Measurements from ENCODE around the gene ASAH2.

DNA sequence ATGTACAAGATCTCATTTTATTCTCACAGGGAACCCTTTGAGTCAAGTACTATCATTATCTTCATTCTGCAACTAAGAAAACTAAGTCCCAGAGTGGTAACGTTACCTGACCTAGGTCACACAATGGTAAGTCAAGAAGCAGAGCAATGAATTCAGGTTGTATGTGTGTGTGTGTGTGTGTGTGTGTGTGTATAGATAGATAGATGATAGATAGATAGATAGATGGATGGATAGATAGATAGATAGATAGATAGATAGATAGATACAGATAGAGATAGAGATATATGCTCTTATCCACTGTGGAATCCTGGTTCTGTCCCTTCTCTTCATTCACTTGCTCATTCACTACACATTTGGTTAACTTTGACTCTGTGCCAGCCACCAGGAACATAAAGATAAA lies 29.8 kb downstream of the ASAH2 start:
- TF ChIP-seq CTCF (IDR thresholded peaks at IDR 0.05): no peak
- TF ChIP-seq EP300 (IDR thresholded peaks at IDR 0.05): no peak

All from suprapubic skin (tissue), 3 donors.